HepG2 (cell line): Measurements from ENCODE around the gene SLC22A7. TPM values are rescaled to one million over a fixed set of nuclear protein-coding genes. Genes with fewer than 3 reads are reported as not detected.

Experiments
- AHR ChIP-seq: IDR thresholded peaks from 2 replicates; pipeline ENCODE4 v1.6.1; 2018; ENCODE audit warnings: missing genetic modification reagents, missing compliant biosample characterization
- ARNTL ChIP-seq: sonication (generic); formaldehyde crosslinking; IDR thresholded peaks from 2 replicates; pipeline ENCODE4 v1.4.0; 2020; ENCODE audit warnings: mild to moderate bottlenecking, missing genetic modification reagents
- BRCA1 ChIP-seq: sonication (generic); formaldehyde crosslinking; IDR thresholded peaks from 2 replicates; pipeline ENCODE4 v1.4.0; 2020; ENCODE audit warnings: missing genetic modification reagents
- ETS1 ChIP-seq: sonication (generic); formaldehyde crosslinking; IDR thresholded peaks from 2 replicates; pipeline ENCODE4 v1.4.0; 2020; ENCODE audit warnings: missing genetic modification reagents
- ISX ChIP-seq: sonication (generic); formaldehyde crosslinking; conservative IDR thresholded peaks from 2 replicates; pipeline ENCODE4 v1.5.0; 2020; ENCODE audit warnings: missing genetic modification reagents
- MAFG ChIP-seq: sonication (generic); formaldehyde crosslinking; IDR thresholded peaks from 2 replicates; pipeline ENCODE4 v1.5.1; 2020; ENCODE audit warnings: mild to moderate bottlenecking, missing genetic modification reagents
- NCOR1 ChIP-seq: fragments of 200-600 bp; sonication (generic); IDR thresholded peaks from 2 replicates; pipeline ENCODE4 v1.7.0; 2017; ENCODE audit warnings: antibody characterized with exemption, low read length, borderline replicate concordance
- PRDM10 ChIP-seq: sonication (generic); formaldehyde crosslinking; IDR thresholded peaks from 2 replicates; pipeline ENCODE4 v1.4.0; 2020; ENCODE audit warnings: low read depth, missing genetic modification reagents
- PRDM4 ChIP-seq: sonication (generic); formaldehyde crosslinking; IDR thresholded peaks from 2 replicates; pipeline ENCODE4 v1.9.0; 2021; ENCODE audit warnings: missing genetic modification reagents, borderline replicate concordance
- SKIL ChIP-seq: sonication (generic); formaldehyde crosslinking; IDR thresholded peaks from 2 replicates; pipeline ENCODE4 v1.8.0; 2022; ENCODE audit warnings: missing genetic modification reagents, mild to moderate bottlenecking, moderate library complexity, borderline replicate concordance
- SRSF4 ChIP-seq: fragments of 200-400 bp; formaldehyde crosslinking; IDR thresholded peaks from one replicate; pipeline ENCODE4 v1.6.1; 2018; ENCODE audit warnings: mild to moderate bottlenecking, low read depth, low read length, moderate library complexity; ENCODE audit not compliant: poor library complexity, severe bottlenecking
- STAG1 ChIP-seq: sonication (generic); formaldehyde crosslinking; IDR thresholded peaks from 2 replicates; pipeline ENCODE4 v1.4.0; 2020; ENCODE audit warnings: missing genetic modification reagents
- U2AF1 ChIP-seq: fragments of 200-400 bp; formaldehyde crosslinking; optimal IDR thresholded peaks from 2 replicates; pipeline ENCODE3; 2017; ENCODE audit warnings: mild to moderate bottlenecking, low read depth, low read length
- ZNF205 ChIP-seq: IDR thresholded peaks from 2 replicates; pipeline ENCODE4 v1.6.1; 2018; ENCODE audit warnings: missing biosample characterization, missing genetic modification reagents
- polyA plus RNA-seq, 8 experiments: library from polyadenylated mRNA; depleted of rRNA in 3 of 8; stranded (reverse) in 7 of 8; unstranded in 1 of 8; fragments of >200 nt; fragmentation: Illumina TruSeq in 4 of 8; extraction: Trizol in 4 of 8; gene quantifications; 2 replicates each; pipeline versions ENCODE4 v1.2.1 to v1.2.3, GENCODE V29; 2011 to 2016; ENCODE audit warnings: low read depth in 4 of 8, missing spikeins in 1 of 8, mixed read lengths in 1 of 8; ENCODE audit not compliant: insufficient read depth in 1 of 8
- total RNA-seq, 5 experiments: library from RNA; depleted of rRNA; stranded (reverse); fragments of >200 nt; fragmentation: Illumina TruSeq; extraction: Trizol; gene quantifications; 2 replicates each; pipeline ENCODE4 v1.2.3, GENCODE V29; 2016; ENCODE audit warnings: low read depth in 1 of 5
- TF ChIP-seq, protein P1 (sequence below): sonication (generic); formaldehyde crosslinking; IDR thresholded peaks from 2 replicates; pipeline ENCODE4 v1.4.0; 2020; ENCODE audit warnings: missing genetic modification reagents; ENCODE audit errors: not compliant biosample characterization

Gene SLC22A7
- total and polyA plus RNA-seq, 2 of the 13 experiments (the other 11 are each of a cell fraction or from before 2014, with no cell fraction given) = 5.3 to 22.6 TPM

- TF ChIP-seq SRSF4 = no peak
- no peak for TF ChIP-seq SKIL
- TF ChIP-seq, protein P1, sequence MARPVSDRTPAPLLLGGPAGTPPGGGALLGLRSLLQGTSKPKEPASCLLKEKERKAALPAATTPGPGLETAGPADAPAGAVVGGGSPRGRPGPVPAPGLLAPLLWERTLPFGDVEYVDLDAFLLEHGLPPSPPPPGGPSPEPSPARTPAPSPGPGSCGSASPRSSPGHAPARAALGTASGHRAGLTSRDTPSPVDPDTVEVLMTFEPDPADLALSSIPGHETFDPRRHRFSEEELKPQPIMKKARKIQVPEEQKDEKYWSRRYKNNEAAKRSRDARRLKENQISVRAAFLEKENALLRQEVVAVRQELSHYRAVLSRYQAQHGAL (CRISPR knock-in tag) = no peak
- TF ChIP-seq MAFG = no peak
- TF ChIP-seq NCOR1 = peak; percentile 92
- peak; percentile 38; the same call in 1 of the 2 replicates for TF ChIP-seq ARNTL (CRISPR knock-in tag)
- no peak for TF ChIP-seq AHR (CRISPR knock-in tag)
- no peak for TF ChIP-seq PRDM4 (CRISPR knock-in tag)
- TF ChIP-seq ETS1 (CRISPR knock-in tag) = no peak
- no peak for TF ChIP-seq U2AF1
- peak; percentile 34 for TF ChIP-seq STAG1
- TF ChIP-seq ISX (CRISPR knock-in tag) = no peak
- peak; percentile 79 for TF ChIP-seq ZNF205 (CRISPR knock-in tag)
- TF ChIP-seq BRCA1 (CRISPR knock-in tag) = peak; percentile 84; the same call in 1 of the 2 replicates
- no peak; the same call in 1 of the 2 replicates for TF ChIP-seq PRDM10 (CRISPR knock-in tag)
Measured at GRCh38 chr6:43290905-43291355, 7.1 kb upstream of the SLC22A7 start (continued).
